GM19397 (cell line): ENCODE results near the gene RGCC.

ENCODE experiments used
- ATAC-seq: cut with Tn5 transposase; IDR thresholded peaks from one replicate; pipeline ENCODE4 v1.9.1; 2021; ENCODE audit warnings: mild to moderate bottlenecking, moderate library complexity; ENCODE audit not compliant: unreplicated experiment

Gene RGCC

GRCh38 chr13:41514853-41515395, 57.6 kb downstream of the RGCC start:
- no peak for ATAC-seq

- ATAC-seq: no peak
Measured at GRCh38 chr13:41515491-41516139, 58.3 kb downstream of the RGCC start.

GRCh38 chr13:41516166-41516565, 58.8 kb downstream of the RGCC start:
- no peak for ATAC-seq

DNA sequence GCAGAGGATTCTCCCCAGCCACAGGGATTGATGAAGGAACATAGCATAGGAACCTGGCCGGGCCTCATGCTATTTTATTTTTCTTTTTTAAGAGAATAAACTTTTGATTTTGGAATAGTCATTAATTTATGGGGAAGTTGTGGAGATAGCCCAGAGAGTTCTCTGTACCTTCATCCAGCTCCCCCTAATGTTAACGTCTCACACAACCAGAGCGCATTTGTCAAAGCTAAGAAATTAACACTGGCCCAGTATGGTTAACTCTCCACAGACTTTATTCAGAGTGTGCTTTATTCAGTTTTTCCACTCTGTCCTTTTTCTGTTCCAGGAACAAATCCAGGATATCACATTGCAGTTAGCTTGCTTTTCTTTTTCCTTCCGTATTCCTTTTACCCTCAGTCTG, 59.4 kb downstream of the RGCC start:
- ATAC-seq: no peak

DNA sequence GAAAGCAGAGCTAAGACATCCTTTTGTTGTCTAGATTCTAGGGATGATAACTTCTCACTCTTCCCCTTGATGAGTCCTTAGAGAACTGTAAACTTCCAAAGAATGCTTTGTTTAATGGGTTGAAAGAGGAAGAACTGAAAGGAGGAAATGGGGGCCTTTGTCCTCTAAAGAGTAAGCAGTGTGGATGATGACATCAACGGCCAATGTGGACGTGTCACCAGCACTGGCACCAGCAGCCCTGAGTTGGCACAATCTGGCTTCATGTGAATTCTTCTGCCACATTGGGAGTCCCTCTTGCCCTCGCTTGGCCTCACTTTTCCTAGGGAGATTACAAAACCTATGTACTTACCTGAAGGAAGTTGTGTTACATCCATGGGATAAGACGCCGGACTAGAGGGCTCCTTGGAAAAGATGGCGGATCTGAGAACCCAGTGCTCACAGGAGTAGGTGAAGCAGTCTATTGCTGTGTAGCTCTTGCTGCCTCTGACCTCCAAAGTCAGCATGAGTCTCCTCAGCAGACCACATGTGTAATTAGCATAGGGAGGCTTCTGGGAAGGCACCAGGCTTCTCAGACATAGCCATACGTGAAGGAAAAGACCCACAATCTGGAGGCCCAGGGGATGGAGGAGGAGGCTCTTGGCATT, 62.8 kb downstream of the RGCC start:
- ATAC-seq: no peak
